HG02852 (cell line): ENCODE measurements around the gene PDE10A.
"Not testable (repeated sequence)": the region's sequence is repeated elsewhere in the genome, so short reads cannot be mapped to it uniquely, and the experiment has no call there.

ENCODE experiments used
- ATAC-seq: cut with Tn5 transposase; IDR thresholded peaks from one replicate; pipeline ENCODE4 v1.9.1; 2021; ENCODE audit warnings: mild to moderate bottlenecking, moderate library complexity; ENCODE audit not compliant: unreplicated experiment

Gene PDE10A

GRCh38 chr6:165594584-165595333, 68.3 kb downstream of the PDE10A start:
- ATAC-seq: no peak

DNA sequence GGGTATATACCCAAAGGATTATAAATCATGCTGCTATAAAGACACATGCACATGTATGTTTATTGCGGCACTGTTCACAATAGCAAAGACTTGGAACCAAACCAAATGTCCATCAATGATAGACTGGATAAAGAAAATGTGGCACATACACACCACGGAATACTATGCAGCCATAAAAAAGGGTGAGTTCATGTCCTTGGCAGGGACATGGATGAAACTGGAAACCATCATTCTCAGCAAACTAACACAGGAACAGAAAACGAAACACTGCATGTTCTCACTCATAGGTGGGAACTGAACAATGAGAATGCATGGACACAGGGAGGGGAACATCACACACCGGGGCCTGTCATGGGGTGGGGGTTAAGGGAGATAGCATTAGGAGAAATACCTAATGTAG, 70.1 kb downstream of the PDE10A start:
- ATAC-seq: not testable (repeated sequence)

DNA sequence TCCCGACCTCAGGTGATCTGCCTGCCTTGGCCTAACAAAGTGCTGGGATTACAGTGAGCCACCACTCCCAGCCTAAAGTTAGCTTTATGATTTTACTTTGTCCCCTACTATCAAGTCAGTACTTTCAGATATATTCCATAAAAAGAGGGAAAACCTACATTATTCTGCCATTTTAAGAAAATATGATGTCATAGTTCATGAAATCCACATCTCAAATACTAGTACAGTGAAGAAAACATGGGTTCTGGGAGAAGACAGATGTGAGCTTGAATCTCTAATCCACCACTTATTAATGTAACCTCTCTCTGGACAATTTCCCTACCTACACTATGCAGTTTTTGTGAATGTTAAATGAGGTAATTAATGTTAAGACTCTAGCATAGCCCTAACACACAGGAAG, 74.5 kb downstream of the PDE10A start:
- ATAC-seq: no peak

- ATAC-seq: no peak
These were observed 75.8 kb downstream of the PDE10A start for GRCh38 chr6:165587206-165587605.

- ATAC-seq: no peak
These were observed 76.3 kb downstream of the PDE10A start for GRCh38 chr6:165586706-165587105.

DNA sequence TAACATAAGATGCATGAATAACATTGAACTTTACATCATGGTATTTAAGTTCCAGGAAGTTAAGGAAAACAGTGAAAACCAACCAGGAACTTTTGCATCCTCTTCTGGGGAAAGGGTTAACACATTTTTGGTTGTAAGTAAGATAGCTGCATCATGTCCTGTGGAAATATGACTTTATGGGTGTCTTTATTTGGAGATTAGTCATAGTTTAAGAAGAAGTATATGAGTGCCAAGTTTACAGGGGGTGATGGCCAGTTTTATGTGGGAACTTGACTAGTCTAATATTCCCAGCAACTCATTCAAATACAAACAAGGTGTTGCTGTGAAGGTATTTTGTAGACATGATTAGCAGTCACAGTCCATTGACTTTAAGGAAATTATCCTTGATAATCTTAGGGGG, 78.0 kb downstream of the PDE10A start:
- ATAC-seq: no peak

- no peak for ATAC-seq
These were observed 78.5 kb downstream of the PDE10A start for GRCh38 chr6:165584541-165584940.

- ATAC-seq: no peak
These were observed 81.4 kb downstream of the PDE10A start for GRCh38 chr6:165581678-165582077.

- no peak for ATAC-seq
These were observed 82.9 kb downstream of the PDE10A start for GRCh38 chr6:165580136-165580535.

DNA sequence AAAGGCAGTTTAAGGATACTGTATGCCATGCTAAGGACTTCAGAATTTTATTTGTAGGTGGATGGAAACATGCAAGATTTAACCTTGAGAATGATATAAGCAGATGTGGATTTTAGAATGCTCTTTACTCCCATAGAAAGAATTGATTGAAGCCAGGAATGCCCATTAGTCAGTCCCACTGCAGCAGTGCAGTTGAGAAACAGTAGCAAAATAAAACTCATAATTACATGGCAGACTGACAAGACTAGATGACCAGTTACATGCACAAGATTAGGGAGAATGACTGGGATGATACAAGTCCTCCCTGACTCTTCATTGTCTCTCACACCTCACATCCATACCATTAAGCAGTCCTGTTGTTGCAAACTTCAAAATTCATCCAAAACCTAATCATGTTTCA, 83.9 kb downstream of the PDE10A start:
- ATAC-seq: no peak

DNA sequence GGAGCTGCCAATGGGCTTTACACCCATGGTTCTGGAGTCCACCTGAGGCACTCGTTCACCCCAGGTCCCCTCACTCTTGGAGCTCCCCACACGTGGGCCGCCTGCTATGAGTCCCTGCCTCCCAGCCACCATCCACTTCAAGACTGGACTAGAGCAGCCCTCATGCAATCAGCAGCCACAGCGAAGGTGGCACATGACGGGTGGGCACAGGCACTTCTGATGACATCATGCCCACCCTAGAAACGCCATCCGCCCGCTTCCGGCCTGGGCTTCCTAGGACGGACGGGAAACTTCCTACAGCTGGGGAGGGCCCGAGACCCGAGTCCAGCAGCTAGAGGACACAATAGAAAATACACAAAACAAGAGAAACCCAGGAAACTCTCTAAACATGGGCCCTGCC, 85.5 kb downstream of the PDE10A start:
- ATAC-seq: no peak

GRCh38 chr6:165575158-165575549, 87.9 kb downstream of the PDE10A start:
- ATAC-seq: no peak

DNA sequence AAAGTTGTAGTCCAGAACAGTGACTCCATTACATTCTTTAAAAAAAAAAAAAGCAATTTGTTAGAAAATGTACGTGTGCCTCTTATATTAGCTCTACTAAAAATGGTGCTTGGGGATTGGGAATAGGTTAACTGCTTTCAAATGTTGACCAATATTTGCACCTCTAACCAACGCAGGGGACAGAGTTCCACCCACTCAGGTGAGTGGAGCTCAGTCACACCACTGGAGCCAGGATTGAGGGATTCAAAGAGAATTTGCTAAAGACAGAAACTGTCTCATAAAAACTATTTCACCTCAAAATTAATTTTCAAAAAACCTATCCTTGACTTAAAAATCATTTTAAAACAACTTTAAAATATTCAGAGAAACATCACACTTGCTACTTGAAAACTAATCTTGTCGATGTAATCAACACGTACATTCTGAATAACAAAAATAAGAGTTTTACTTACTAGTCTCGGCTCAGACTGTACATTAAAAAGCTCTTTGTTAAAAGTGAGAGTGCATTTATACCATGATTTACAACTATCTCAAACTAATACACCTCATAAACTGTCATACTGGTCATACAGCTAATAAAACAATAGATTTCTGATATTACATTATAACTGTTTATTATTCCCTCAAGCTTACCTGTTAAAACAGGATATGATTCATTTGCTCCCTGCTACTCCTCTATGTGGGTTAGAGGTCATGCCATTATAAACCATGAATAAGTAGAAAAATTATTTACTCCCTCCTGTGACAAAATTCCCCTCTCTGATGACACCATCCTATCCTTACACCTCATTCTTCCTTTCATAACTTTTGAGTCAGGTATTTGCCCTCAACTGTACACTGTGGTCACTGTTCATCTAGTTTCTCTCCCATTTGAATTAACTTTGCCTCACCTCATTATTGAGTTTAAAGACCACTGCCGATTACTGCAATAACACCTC, 88.6 kb downstream of the PDE10A start:
- ATAC-seq: no peak

- no peak for ATAC-seq
These were observed 89.4 kb downstream of the PDE10A start for GRCh38 chr6:165573671-165574070.

GRCh38 chr6:165571721-165572132, 91.3 kb downstream of the PDE10A start:
- peak; percentile 84 for ATAC-seq

DNA sequence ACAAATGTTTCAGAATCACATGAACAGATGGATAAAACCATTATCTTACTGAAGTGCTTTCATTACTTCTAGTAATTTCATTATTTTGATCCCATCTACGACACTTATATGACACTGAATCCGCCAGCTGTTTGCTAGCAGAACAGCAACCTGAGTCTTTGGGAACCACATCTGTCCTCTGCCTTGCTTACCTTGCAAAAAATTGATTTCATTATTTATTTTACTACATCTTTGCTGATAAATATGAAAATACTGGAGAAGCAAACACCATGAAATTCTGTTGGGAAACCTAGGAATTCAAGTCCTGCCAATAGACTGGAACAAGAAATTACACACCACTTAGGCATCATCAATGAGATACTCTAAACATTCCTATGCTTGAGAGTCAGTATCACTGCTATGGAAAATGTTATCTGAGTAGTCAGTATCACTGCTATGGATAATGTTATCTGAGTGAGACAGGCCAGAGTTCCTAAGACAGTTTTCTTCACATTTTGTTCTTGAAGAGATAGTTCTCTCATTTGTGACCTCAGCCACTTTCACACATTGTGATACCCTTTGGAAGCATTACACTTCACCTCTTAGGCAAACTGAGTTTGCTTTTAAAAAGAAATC, 91.9 kb downstream of the PDE10A start:
- no peak for ATAC-seq

DNA sequence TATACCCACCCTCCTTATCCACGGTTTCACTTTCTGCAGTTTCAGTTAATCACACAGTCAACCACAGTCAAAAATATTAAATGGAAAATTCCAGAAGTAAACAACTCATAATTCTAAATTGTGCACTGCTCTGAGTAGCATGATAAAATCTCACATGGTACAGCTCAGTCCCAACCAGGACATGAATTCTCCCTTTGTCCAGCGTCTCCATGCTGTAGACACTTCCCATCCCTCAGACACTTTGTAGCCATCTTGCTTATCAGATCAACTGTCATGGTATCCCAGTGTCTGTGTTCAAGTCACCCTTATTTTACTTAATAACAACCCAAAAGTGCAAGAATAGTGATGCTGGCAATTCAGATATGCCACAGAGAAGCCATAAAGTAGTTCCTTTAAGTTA, 94.7 kb downstream of the PDE10A start:
- no peak for ATAC-seq

GRCh38 chr6:165566088-165566828, 96.8 kb downstream of the PDE10A start:
- no peak for ATAC-seq

DNA sequence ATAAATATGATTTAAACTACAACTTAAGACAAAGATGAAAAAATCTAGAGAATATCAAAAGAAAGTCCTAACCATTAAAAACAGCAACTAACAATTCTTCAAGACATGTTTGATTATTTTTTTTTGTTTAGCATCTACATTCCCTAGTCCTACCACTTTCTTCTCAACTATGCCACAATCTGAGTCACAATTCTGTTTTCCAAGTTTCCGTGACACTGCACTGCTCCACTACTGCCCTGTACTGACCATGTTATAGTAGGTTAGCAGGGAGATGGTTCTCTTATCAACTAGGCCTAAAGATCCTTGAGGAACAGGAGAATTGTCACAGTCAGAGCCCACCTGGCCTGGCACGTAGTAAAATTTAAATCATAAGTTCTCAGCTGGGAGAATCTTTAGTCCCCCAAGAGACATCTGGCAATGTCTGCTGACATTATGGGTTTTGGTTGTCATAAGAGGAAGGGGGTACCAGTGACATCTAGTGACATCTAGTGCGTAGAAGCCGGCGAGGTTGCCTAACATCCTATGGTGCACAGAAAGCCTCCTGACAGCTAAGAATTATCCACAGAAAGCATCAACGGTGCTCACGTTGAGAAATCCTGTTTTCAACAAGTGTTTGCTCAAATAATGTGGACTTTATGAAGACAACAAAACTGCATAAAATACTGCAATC, 100.5 kb downstream of the PDE10A start:
- no peak for ATAC-seq

GRCh38 chr6:165559632-165560031, 103.4 kb downstream of the PDE10A start:
- ATAC-seq: no peak
